Activated naive CD8-positive, alpha-beta T cell treated with anti-CD3 and anti-CD28 coated beads, Interleukin-2, amount 50 U/mL, for 24 hours (primary cell): ENCODE measurements around the gene ANTXR1.
"Not testable (repeated sequence)": the region's sequence is repeated elsewhere in the genome, so short reads cannot be mapped to it uniquely, and the experiment has no call there.

ENCODE experiments used
- ATAC-seq: fragments of 150-1000 bp; cut with Tn5 transposase; one replicate; pipeline ENCODE4 v1.10.0; 2021
- DNase-seq: peaks from one replicate; pipeline ENCODE4 v3.0.0; 2021
- H3K27ac Mint-ChIP-seq: one replicate; pipeline ENCODE4 v1.8.0; 2021; ENCODE audit warnings: mild to moderate bottlenecking, mixed read lengths
- H3K27me3 Mint-ChIP-seq: one replicate; pipeline ENCODE4 v1.8.0; 2021; ENCODE audit warnings: mixed read lengths
- H3K36me3 Mint-ChIP-seq: one replicate; pipeline ENCODE4 v1.8.0; 2021; ENCODE audit warnings: low read depth, mixed read lengths
- H3K4me1 Mint-ChIP-seq: one replicate; pipeline ENCODE4 v1.8.0; 2021; ENCODE audit warnings: mixed read lengths
- H3K4me3 Mint-ChIP-seq: one replicate; pipeline ENCODE4 v1.8.0; 2021; ENCODE audit warnings: mild to moderate bottlenecking, moderate library complexity, mixed read lengths
- H3K9me3 Mint-ChIP-seq: one replicate; pipeline ENCODE4 v1.8.0; 2021; ENCODE audit warnings: mixed read lengths

The ANTXR1 gene

DNA sequence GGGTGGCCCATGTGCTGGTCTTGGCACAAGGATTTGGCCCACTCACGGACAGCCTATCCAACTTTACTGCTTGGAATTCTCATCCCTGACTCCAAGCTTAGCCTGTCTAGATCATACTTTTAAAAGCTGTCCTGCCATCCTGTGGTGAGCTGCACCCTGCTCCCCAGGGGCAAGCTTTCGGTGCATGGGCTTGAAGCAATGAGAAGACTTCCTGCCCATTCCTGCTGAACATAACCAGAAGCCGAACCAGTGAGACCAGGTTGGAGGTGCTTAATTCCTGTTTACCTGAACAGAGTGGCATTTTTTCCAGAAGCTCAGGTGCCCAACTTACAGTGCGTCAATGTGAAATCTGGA is 154.5 kb downstream of the ANTXR1 start:
- Mint-ChIP-seq H3K27me3 (peaks cover 15% of the 10 kb centered on the region), H3K4me3 (no peak overlapping the region)

GRCh38 chr2:69168144-69168813 is 155.3 kb downstream of the ANTXR1 start:
- DNase-seq, result no peak
- H3K27ac Mint-ChIP-seq, result no peak overlapping the region

More for the DNA sequence above, 154.5 kb downstream of the ANTXR1 start:
- DNase-seq (no peak), ATAC-seq (no peak)
- Mint-ChIP-seq H3K36me3 (no peaks in the 10 kb centered on the region), H3K27ac (no peak overlapping the region), H3K9me3 (no peaks in the 10 kb centered on the region), H3K4me1 (peaks cover 10% of the 10 kb centered on the region)

DNA sequence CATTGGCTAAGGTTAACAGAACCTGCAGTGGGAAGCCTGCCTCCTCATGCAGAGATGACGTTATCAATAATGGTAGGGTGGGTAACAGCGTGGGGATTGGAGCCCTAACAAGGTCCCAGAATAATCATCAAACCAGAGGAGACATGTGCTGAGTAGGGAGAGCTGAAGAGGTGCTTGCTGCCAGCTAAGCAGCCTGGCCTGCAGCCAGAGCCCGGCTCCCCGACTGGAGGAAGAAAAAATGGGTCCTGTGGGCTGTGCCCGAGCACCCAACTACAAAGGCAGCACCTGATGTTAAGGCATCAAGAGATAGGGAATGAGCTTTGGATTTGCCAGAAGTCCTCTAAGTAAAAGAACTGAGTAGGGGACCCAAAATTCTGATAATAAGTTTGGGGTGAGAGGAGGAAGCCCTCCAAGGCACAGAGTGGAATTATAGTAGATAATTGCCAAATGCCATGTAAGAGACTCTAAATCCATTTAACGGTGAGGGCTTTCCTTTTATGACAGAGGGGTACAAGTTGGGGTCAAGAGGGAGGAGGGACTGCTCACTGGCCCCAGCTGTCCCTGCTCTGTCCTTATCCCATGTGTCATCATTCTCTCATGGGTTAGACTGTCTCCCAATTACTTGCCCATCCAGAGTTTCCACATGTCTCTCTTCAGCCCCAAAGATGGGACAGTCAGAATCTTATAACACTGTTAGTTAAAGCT is 156.1 kb downstream of the ANTXR1 start:
- H3K4me3 Mint-ChIP-seq, result no peak overlapping the region

More at GRCh38 chr2:69168144-69168813, 155.3 kb downstream of the ANTXR1 start:
- ATAC-seq, result no peak
- Mint-ChIP-seq H3K36me3 (no peaks in the 10 kb centered on the region), H3K4me3 (no peak overlapping the region), H3K9me3 (no peaks in the 10 kb centered on the region), H3K27me3 (peaks cover 15% of the 10 kb centered on the region), H3K4me1 (peaks cover 10% of the 10 kb centered on the region)

GRCh38 chr2:69169655-69170389 is 156.8 kb downstream of the ANTXR1 start:
- H3K27me3 Mint-ChIP-seq, result peaks cover 15% of the 10 kb centered on the region
- ATAC-seq, result peak; percentile 81
- no peaks in the 10 kb centered on the region for H3K36me3 Mint-ChIP-seq
- H3K4me1 Mint-ChIP-seq, result peaks cover 8% of the 10 kb centered on the region
- DNase-seq, result no peak
- H3K9me3 Mint-ChIP-seq, result no peaks in the 10 kb centered on the region
- H3K4me3 Mint-ChIP-seq, result no peak overlapping the region
- H3K27ac Mint-ChIP-seq, result no peak overlapping the region

More for the DNA sequence above, 156.1 kb downstream of the ANTXR1 start:
- Mint-ChIP-seq H3K9me3 (no peaks in the 10 kb centered on the region), H3K36me3 (no peaks in the 10 kb centered on the region), H3K27ac (no peak overlapping the region), H3K27me3 (peaks cover 15% of the 10 kb centered on the region), H3K4me1 (peaks cover 8% of the 10 kb centered on the region)
- no peak for ATAC-seq
- no peak for DNase-seq

GRCh38 chr2:69170661-69171060 is 157.7 kb downstream of the ANTXR1 start:
- DNase-seq, result no peak
- Mint-ChIP-seq H3K4me1 (peaks cover 8% of the 10 kb centered on the region), H3K27me3 (peaks cover 15% of the 10 kb centered on the region), H3K36me3 (no peaks in the 10 kb centered on the region), H3K4me3 (no peak overlapping the region), H3K27ac (no peak overlapping the region), H3K9me3 (no peaks in the 10 kb centered on the region)
- ATAC-seq, result no peak

DNA sequence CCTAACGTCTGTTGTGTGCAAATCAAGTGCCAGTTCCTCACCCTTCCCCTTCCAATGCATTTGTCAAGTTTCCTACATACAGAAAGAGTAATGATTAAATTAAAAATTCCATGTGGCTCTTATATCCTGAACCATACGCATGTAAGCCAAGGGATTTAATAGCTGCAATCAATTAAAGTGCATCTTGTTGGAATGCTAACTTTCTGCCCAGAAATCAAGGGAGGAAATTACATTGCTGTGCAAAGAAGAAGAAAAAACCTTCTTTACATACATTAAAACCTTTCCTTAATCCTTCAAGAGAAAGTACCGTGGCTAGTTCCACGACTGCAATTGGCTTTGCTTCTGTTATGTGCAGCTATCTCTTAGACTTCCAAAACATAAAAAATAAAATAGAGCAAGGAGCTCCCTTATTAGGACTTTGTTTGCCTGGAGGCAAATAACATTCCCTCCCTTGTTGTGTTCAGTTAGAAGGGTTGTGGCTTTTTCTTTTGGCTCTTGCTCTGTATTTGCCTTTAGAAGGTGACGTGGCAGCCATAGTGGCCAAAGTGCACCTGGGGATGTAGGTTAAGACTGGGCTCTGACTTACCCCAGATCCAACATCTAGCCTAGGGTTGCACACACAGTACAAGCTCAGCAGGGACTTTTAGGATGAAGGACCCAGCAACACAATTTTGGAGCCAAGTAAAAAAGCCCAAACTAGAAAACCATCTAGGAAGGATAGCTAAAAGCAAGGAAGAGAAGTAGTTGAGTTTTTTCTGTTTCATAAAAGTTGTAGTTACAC is 158.3 kb downstream of the ANTXR1 start:
- Mint-ChIP-seq H3K36me3 (no peaks in the 10 kb centered on the region), H3K27ac (no peak overlapping the region), H3K4me1 (peaks cover 8% of the 10 kb centered on the region), H3K4me3 (no peak overlapping the region), H3K9me3 (no peaks in the 10 kb centered on the region), H3K27me3 (peaks cover 12% of the 10 kb centered on the region)
- ATAC-seq, result no peak
- no peak for DNase-seq

DNA sequence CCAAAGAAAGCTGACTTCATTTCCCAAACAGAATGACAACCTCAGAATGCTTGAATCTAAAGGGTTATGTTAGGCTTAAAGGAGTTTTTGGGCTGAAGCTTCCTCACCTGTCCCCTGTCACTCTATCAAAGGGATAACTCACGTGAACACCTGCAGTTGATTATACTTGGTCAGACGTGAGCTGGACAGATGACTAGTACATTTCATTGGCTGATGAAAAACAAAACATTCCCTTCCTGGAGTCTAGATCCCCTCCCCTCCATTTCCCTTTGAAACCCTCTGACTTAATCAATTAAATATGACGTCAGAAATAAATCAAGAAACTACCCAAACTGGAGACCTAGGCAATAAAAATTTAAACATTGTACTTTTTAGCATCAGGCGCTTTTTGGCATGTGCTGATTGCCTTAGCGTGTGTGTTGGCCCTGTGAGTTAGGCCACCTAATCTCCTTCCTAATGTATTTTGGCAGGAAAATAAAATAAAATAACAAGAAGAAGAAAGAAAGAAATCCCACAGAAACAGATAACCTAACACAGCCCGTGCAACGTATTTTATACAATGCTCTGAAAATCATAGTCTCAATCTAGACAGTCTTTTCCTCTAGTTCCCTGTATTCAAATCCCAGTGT is 159.0 kb downstream of the ANTXR1 start:
- peaks cover 8% of the 10 kb centered on the region for H3K4me1 Mint-ChIP-seq
- ATAC-seq, result no peak
- DNase-seq, result no peak
- H3K4me3 Mint-ChIP-seq, result no peak overlapping the region
- H3K27ac Mint-ChIP-seq, result no peak overlapping the region
- no peaks in the 10 kb centered on the region for H3K9me3 Mint-ChIP-seq
- H3K27me3 Mint-ChIP-seq, result peaks cover 10% of the 10 kb centered on the region
- H3K36me3 Mint-ChIP-seq, result no peaks in the 10 kb centered on the region

GRCh38 chr2:69173706-69174105 is 160.7 kb downstream of the ANTXR1 start:
- Mint-ChIP-seq H3K36me3 (no peaks in the 10 kb centered on the region), H3K4me1 (peaks cover 12% of the 10 kb centered on the region)

GRCh38 chr2:69174211-69174610 is 161.2 kb downstream of the ANTXR1 start:
- not testable (repeated sequence) for H3K27me3 Mint-ChIP-seq, H3K36me3 Mint-ChIP-seq, H3K4me3 Mint-ChIP-seq, DNase-seq, ATAC-seq, H3K9me3 Mint-ChIP-seq, H3K27ac Mint-ChIP-seq
- H3K4me1 Mint-ChIP-seq, result peaks cover 12% of the 10 kb centered on the region

More at GRCh38 chr2:69173706-69174105, 160.7 kb downstream of the ANTXR1 start:
- H3K9me3 Mint-ChIP-seq, result no peaks in the 10 kb centered on the region
- H3K4me3 Mint-ChIP-seq, result no peak overlapping the region
- peaks cover 9% of the 10 kb centered on the region for H3K27me3 Mint-ChIP-seq
- no peak for ATAC-seq
- no peak overlapping the region for H3K27ac Mint-ChIP-seq
- no peak for DNase-seq

DNA sequence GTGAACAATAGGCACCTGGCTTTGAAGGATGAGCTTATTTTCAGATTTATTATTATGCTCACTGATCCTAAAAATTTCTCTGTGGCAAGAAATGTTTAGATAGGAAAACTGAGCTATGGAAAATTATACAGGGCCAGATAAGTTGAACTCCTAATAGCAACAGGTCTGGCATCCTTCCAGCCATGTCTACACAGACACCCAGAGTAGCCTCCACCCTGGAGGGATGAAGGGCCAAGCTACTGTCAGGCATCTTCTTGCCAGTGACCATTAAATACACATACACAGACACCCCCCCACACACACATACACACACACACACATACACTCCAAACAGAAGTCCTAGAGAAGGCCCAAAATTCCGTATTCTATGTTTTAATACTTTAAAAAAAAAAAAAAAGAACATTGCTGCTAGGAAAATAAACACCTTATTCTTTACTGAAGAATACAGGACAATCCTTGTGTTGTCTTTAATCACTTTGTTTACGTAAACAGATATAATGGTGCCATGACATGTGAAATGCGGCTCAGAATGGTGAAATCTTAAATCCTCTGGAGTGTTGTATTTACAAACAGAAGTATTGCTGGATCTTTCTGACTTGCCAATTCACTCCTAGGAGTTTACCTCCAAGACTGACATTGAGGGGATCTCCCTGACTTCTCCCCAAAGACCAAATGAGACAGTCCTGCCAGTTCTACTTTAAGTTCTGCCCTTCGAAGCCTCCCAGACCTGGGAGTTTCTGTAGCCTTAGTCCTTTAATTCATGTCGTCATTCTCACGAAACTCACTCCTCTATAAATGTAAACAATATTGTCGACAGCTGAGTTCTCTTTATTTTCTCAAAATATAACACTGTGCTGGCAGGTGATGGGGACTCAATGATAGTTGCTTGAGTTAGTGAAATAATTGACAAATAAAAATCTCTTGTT is 163.1 kb downstream of the ANTXR1 start:
- no peak for ATAC-seq
- no peak overlapping the region for H3K27ac Mint-ChIP-seq
- peaks cover 5% of the 10 kb centered on the region for H3K27me3 Mint-ChIP-seq

DNA sequence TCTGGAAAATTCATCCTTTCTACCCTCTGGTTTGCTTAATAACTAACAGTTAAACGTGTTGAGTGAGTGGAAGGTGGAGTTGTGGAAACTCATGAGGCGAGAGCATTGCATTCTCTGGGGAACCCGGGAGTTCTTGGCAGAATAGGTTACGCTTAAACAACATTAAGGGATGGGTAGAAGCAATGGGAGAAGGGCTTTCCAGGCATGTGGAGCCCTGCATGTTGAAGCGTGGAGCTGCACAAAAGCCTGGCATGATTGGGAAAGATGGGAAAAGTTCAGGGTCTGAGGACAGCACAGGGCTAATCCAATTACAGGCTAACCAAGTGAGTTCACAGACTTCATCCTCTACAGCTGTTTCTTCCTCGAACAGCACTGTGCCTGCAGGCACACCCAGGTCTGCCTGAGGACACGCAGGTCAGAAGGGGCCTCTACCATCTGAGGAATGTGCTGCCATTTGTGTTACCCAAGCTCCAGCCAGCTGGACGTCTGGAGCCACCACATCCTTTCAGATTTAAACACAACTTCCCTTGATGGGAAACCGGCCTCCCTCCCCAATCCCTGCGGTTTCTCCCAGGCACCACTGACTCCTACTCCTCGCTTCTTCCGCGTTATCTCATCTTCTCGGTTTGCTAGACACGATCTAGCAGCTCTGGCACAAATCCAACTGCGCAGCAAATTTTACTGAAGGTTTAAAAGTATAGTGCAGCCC is 164.2 kb downstream of the ANTXR1 start:
- peaks cover 4% of the 10 kb centered on the region for H3K4me1 Mint-ChIP-seq
- no peak overlapping the region for H3K27ac Mint-ChIP-seq
- ATAC-seq (no peak), DNase-seq (no peak)
- H3K27me3 Mint-ChIP-seq, result peaks cover 5% of the 10 kb centered on the region
- H3K4me3 Mint-ChIP-seq, result no peak overlapping the region
- no peaks in the 10 kb centered on the region for H3K36me3 Mint-ChIP-seq
- H3K9me3 Mint-ChIP-seq, result no peaks in the 10 kb centered on the region

More for the DNA sequence above, 163.1 kb downstream of the ANTXR1 start:
- no peaks in the 10 kb centered on the region for H3K9me3 Mint-ChIP-seq
- no peaks in the 10 kb centered on the region for H3K36me3 Mint-ChIP-seq
- peaks cover 4% of the 10 kb centered on the region for H3K4me1 Mint-ChIP-seq
- H3K4me3 Mint-ChIP-seq, result no peak overlapping the region
- DNase-seq, result no peak

GRCh38 chr2:69177785-69178636 is 165.0 kb downstream of the ANTXR1 start:
- Mint-ChIP-seq H3K4me3 (no peak overlapping the region), H3K27ac (no peak overlapping the region), H3K4me1 (peaks cover 4% of the 10 kb centered on the region), H3K9me3 (no peaks in the 10 kb centered on the region), H3K27me3 (peaks cover 3% of the 10 kb centered on the region), H3K36me3 (no peaks in the 10 kb centered on the region)
- DNase-seq (peak; percentile 15), ATAC-seq (no peak)
